SK-N-MC (cell line): ENCODE measurements around the gene GNPTAB.

Experiments used
- DNase-seq: peaks from one replicate; pipeline ENCODE4 v3.0.0-alpha.2; 2011; ENCODE audit warnings: low read depth, low spot score
- H3K27ac ChIP-seq: fragments of 200-600 bp; sonication (generic); 2 replicates; pipeline ENCODE4 v1.5.1; 2016; ENCODE audit warnings: mixed run types
- H3K36me3 ChIP-seq: fragments of 200-600 bp; sonication (generic); 2 replicates; pipeline ENCODE4 v1.6.1; 2017; ENCODE audit warnings: antibody characterized with exemption, low read length, mixed read lengths; ENCODE audit not compliant: insufficient read depth
- H3K4me3 ChIP-seq: fragments of 200-600 bp; sonication (generic); 2 replicates; pipeline ENCODE4 v1.5.1; 2016
- H3K9ac ChIP-seq: fragments of 200-600 bp; sonication (generic); 2 replicates; pipeline ENCODE4 v1.8.0; 2017; ENCODE audit warnings: mixed run types, mixed read lengths; ENCODE audit not compliant: insufficient read length
- H3K9me3 ChIP-seq: fragments of 200-600 bp; sonication (generic); 2 replicates; pipeline ENCODE4 v1.6.1; 2017; ENCODE audit warnings: low read depth, mild to moderate bottlenecking, antibody characterized with exemption, low read length, moderate library complexity, mixed read lengths
- EZH2 ChIP-seq: fragments of 200-600 bp; sonication (generic); IDR thresholded peaks from one replicate; pipeline ENCODE4 v1.6.1; 2017; ENCODE audit warnings: antibody characterized with exemption
- FOXP2 ChIP-seq: optimal IDR thresholded peaks from 2 replicates; pipeline ENCODE3; 2011; ENCODE audit warnings: mild to moderate bottlenecking, moderate library complexity; ENCODE audit not compliant: insufficient read depth; ENCODE audit errors: extremely low read length, control extremely low read depth
- POLR2AphosphoS5 ChIP-seq: IDR thresholded peaks from 2 replicates; pipeline ENCODE4 v1.6.1; 2012; ENCODE audit warnings: mild to moderate bottlenecking, low read depth, low read length, borderline replicate concordance

Gene GNPTAB

DNA sequence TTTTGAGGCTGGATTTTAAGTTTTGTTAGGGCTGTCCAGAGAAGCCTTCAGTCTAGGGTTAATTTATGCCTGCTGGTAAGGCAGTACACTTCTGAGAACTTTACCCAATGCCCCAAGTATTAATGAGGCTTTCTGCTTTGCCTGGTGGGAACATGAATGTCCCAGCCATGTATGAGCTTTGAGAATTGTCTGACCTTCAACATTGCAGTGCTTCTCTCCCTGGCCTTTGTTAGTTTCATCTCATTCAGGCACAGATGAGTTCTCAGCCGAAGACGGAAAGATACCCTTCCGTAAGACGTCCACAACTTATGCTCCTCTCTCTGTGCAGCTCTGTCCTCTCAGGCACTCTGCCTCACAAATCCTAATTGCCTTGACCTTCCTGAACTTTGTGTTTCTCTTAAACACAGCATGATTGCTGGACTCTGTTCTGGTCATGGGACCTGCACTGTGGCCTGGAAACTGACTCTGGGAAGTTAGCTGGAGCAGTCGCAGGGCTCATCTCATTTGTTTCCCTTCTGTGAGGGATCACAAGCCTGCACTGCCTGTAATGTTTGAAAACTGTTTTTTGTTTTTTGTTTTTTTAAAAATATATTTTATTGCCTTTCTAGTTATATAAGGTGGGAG is 117.6 kb downstream of the GNPTAB start:
- Histone ChIP-seq H3K9ac (no peak overlapping the region), H3K4me3 (no peak overlapping the region), H3K27ac (no peak overlapping the region), H3K36me3 (no peaks in the 10 kb centered on the region), H3K9me3 (no peaks in the 10 kb centered on the region)
- no peak for DNase-seq
- no peak for TF ChIP-seq FOXP2

GRCh38 chr12:101710288-101710687 is 120.5 kb downstream of the GNPTAB start:
- no peaks in the 10 kb centered on the region for H3K36me3 ChIP-seq
- no peak for DNase-seq
- no peak overlapping the region for H3K27ac ChIP-seq
- TF ChIP-seq FOXP2 (no peak), EZH2 (no peak), POLR2AphosphoS5 (no peak)
- no peaks in the 10 kb centered on the region for H3K9me3 ChIP-seq
- no peak overlapping the region for H3K9ac ChIP-seq
- no peak overlapping the region for H3K4me3 ChIP-seq

DNA sequence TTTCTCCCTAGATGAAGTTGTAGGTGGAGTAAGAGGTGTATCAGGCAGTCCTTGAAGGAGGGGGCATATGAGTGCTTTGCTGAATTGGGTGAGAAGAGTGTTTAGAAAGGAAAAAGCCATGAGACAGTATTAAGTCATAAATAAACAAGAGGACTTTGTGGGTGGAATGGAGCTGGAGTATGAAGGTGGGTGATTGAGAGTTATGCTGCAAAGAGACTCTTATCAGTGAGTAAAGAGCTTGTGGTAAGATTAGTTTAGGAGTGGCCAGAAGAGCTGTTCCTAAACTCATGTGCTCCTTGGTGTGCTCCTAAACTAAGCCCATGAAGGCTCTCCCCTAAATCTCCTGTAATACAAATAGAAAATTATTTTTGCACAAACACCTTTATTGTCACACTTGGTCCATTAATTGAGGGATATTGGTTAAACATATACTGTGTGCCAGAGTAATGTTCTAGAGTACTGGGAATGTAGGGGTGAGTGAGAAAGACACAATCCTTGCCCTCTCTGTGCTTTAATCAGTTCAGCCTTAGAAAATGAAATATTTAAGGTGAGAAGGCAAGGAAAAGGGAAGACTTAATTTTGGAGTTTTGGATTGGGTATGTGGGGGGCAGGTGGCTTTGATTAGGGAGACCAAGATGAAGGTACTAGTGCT is 123.5 kb downstream of the GNPTAB start:
- DNase-seq, result no peak
- H3K9me3 ChIP-seq, result no peaks in the 10 kb centered on the region
- no peak overlapping the region for H3K27ac ChIP-seq
- TF ChIP-seq FOXP2 (no peak), POLR2AphosphoS5 (no peak), EZH2 (no peak)
- H3K9ac ChIP-seq, result no peak overlapping the region
- no peaks in the 10 kb centered on the region for H3K36me3 ChIP-seq
- H3K4me3 ChIP-seq, result no peak overlapping the region

- H3K36me3 ChIP-seq, result no peaks in the 10 kb centered on the region
- no peak overlapping the region for H3K27ac ChIP-seq
- no peak for DNase-seq
- no peak overlapping the region for H3K9ac ChIP-seq
- no peak overlapping the region for H3K4me3 ChIP-seq
- no peak for TF ChIP-seq POLR2AphosphoS5
- no peaks in the 10 kb centered on the region for H3K9me3 ChIP-seq
Observed at GRCh38 chr12:101706403-101706802, 124.4 kb downstream of the GNPTAB start.

DNA sequence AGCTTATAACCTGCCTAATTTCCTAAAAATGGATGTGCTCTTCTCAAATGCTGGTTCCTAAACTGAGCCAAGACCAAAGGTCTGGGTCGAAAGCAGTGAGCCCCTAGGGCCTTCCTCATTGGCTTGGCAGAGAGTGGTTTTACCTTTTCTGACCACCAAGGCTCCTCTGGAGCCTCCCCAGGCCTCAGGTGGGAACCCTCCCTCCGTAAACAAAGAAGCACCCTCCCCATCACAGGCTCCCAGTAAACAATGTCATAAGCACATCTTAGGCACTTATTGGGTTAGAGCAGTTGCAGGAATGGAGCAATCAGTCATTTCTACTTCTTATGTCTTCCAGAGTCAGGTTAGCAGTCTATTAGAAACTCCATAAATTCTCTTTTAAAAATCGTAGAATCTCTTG is 127.3 kb downstream of the GNPTAB start:
- no peak overlapping the region for H3K9ac ChIP-seq
- H3K36me3 ChIP-seq, result no peaks in the 10 kb centered on the region
- TF ChIP-seq FOXP2 (no peak), EZH2 (no peak), POLR2AphosphoS5 (no peak)
- H3K4me3 ChIP-seq, result no peak overlapping the region
- no peak for DNase-seq
- H3K9me3 ChIP-seq, result no peaks in the 10 kb centered on the region
- H3K27ac ChIP-seq, result no peak overlapping the region

DNA sequence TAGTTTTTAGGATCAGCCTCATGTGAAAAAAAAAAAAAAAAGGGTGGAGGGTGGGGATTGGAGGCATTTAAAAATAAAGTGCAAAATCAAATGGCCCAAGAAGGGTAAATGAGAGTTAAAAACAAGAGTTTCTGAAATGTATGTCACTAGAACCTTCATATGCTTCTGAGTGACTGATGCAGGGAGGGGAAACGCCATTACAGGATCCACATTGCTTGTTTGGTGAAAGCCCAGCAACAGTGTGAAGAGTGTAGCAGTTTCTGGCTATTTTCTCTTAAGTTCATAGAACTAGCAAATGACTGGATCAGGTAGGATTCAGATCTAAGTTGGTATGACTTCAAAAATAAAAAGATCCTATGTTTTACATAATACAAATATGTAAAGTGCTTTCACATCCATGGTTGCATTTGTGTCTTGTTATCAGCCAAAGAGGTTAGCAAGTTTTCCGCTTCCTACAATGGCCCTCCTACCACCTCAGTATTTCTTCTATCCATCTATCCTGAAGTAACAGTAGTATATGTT is 130.4 kb downstream of the GNPTAB start:
- no peak overlapping the region for H3K4me3 ChIP-seq
- no peak overlapping the region for H3K27ac ChIP-seq

DNA sequence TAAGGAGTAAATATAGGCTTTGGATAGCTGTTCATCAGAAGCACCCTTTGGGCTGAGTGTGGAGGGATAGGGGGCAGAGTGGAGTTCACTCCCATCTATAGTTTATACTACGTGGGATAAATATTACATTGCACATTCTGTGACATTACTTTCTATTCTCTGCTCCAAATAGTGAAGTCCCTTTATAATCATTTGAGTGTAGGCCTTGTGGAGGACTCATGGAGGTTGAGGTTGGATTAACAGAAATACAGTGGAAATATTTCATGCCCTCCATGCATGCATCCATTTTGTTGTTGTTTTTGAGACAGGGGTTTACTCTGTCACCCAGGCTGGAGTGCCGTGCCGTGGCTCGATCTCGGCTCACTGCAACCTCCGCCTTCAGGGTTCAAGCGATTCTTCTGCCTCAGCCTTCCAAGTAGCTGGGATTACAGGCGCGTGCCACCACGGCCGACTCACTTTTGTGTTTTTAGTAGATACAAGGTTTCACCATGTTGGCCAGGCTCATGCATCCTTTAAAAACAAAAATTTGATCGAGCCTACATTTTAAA is 131.9 kb downstream of the GNPTAB start:
- TF ChIP-seq EZH2 (no peak), POLR2AphosphoS5 (no peak), FOXP2 (no peak)
- Histone ChIP-seq H3K9me3 (no peaks in the 10 kb centered on the region), H3K36me3 (no peaks in the 10 kb centered on the region), H3K9ac (peak overlapping the region; percentile 89), H3K4me3 (peak overlapping the region; percentile 97), H3K27ac (no peak overlapping the region)
- no peak for DNase-seq

More for the DNA sequence above, 130.4 kb downstream of the GNPTAB start:
- TF ChIP-seq FOXP2 (no peak), EZH2 (no peak), POLR2AphosphoS5 (no peak)
- H3K36me3 ChIP-seq, result no peaks in the 10 kb centered on the region
- DNase-seq, result no peak
- H3K9me3 ChIP-seq, result no peaks in the 10 kb centered on the region
- no peak overlapping the region for H3K9ac ChIP-seq

GRCh38 chr12:101697930-101698799 is 132.6 kb downstream of the GNPTAB start:
- Histone ChIP-seq H3K9me3 (no peaks in the 10 kb centered on the region), H3K36me3 (no peaks in the 10 kb centered on the region), H3K4me3 (peak overlapping the region; percentile 97), H3K27ac (no peak overlapping the region), H3K9ac (peak overlapping the region; percentile 89)
- TF ChIP-seq EZH2 (no peak), FOXP2 (no peak), POLR2AphosphoS5 (no peak)
- no peak for DNase-seq
